Hepatocyte (in vitro differentiated cells): ENCODE results near the gene ZBTB32. TPM values are rescaled to one million over a fixed set of nuclear protein-coding genes. Genes with fewer than 3 reads are reported as not detected.

Experiments used
- DNase-seq: peaks from one replicate; pipeline ENCODE4 v3.0.0-alpha.2; 2016; ENCODE audit warnings: low spot score
- H2AFZ ChIP-seq: fragments of 200-600 bp; sonication (generic); 2 replicates; pipeline ENCODE4 v1.6.0; 2016; ENCODE audit warnings: antibody characterized with exemption, mild to moderate bottlenecking
- H3K27ac ChIP-seq: fragments of 200-600 bp; sonication (generic); 2 replicates; pipeline ENCODE4 v1.5.1; 2016; ENCODE audit warnings: mild to moderate bottlenecking
- H3K27me3 ChIP-seq: fragments of 200-600 bp; sonication (generic); 2 replicates; pipeline ENCODE4 v1.6.1; 2016
- H3K36me3 ChIP-seq: fragments of 200-600 bp; sonication (generic); replicated peaks from 2 replicates; pipeline ENCODE4 v1.5.1; 2016; ENCODE audit warnings: low read depth; ENCODE audit not compliant: insufficient read depth
- H3K4me1 ChIP-seq: fragments of 200-600 bp; sonication (generic); 2 replicates; pipeline ENCODE4 v1.5.1; 2016; ENCODE audit warnings: mild to moderate bottlenecking, moderate library complexity; ENCODE audit not compliant: insufficient read depth
- H3K4me2 ChIP-seq: fragments of 200-600 bp; sonication (generic); 2 replicates; pipeline ENCODE4 v1.6.0; 2016
- H3K4me3 ChIP-seq: fragments of 200-600 bp; sonication (generic); 2 replicates; pipeline ENCODE4 v1.5.1; 2016; ENCODE audit warnings: mild to moderate bottlenecking
- H3K79me2 ChIP-seq: fragments of 200-600 bp; sonication (generic); 2 replicates; pipeline ENCODE4 v1.6.0; 2017; ENCODE audit warnings: mild to moderate bottlenecking
- H3K9me2 ChIP-seq: fragments of 200-600 bp; sonication (generic); replicated peaks from 2 replicates; pipeline ENCODE4 v1.6.0; 2017; ENCODE audit warnings: mild to moderate bottlenecking; ENCODE audit not compliant: insufficient read depth
- H3K9me3 ChIP-seq: fragments of 200-600 bp; sonication (generic); 2 replicates; pipeline ENCODE4 v1.5.1; 2016; ENCODE audit warnings: low read depth, mild to moderate bottlenecking
- H4K20me1 ChIP-seq: fragments of 200-600 bp; sonication (generic); 2 replicates; pipeline ENCODE4 v1.6.0; 2016; ENCODE audit warnings: mild to moderate bottlenecking; ENCODE audit not compliant: insufficient read depth, poor library complexity, severe bottlenecking
- CTCF ChIP-seq: fragments of 200-600 bp; sonication (generic); IDR thresholded peaks from 2 replicates; pipeline ENCODE4 v1.5.1; 2016; ENCODE audit warnings: antibody characterized with exemption, mild to moderate bottlenecking; ENCODE audit not compliant: poor library complexity
- EZH2 ChIP-seq: fragments of 200-600 bp; sonication (generic); IDR thresholded peaks from 2 replicates; pipeline ENCODE4 v1.6.1; 2016; ENCODE audit warnings: antibody characterized with exemption, mild to moderate bottlenecking, borderline replicate concordance
- EZH2phosphoT487 ChIP-seq: fragments of 200-600 bp; sonication (generic); IDR thresholded peaks from one replicate; pipeline ENCODE4 v1.6.1; 2018; ENCODE audit warnings: antibody characterized with exemption, mild to moderate bottlenecking, low read depth, moderate library complexity; ENCODE audit not compliant: unreplicated experiment, severe bottlenecking
- WGBS: methylation state at CpG from one replicate; pipeline ENCODE4 v1.1.6; 2016; ENCODE audit warnings: low lambda C conversion rate; ENCODE audit errors: missing lambda C conversion rate; 5-methylcytosine and 5-hydroxymethylcytosine counted together
- polyA plus RNA-seq: library from polyadenylated mRNA; unstranded; fragments of >200 nt; fragmentation: Nextera tagmentation; extraction: Ambion mirVana; gene quantifications from 2 replicates; pipeline ENCODE4 v1.2.1, GENCODE V29; 2016
- total RNA-seq: library from RNA; depleted of rRNA; stranded (reverse); fragments of >200 nt; gene quantifications from 2 replicates; pipeline ENCODE4 v1.2.3, GENCODE V29; 2014

ZBTB32 gene
- total and polyA plus RNA-seq, 2 experiments from 2014 or later, result 0.11 TPM; not detected in 1

GRCh38 chr19:35695895-35696422 lies 8.4 kb upstream of the ZBTB32 start:
- Histone ChIP-seq H3K27ac (no peak overlapping the region), H3K4me1 (no peaks in the 10 kb centered on the region), H3K79me2 (no peaks in the 10 kb centered on the region), H2AFZ (no peak overlapping the region), H4K20me1 (no peaks in the 10 kb centered on the region), H3K9me2 (no peaks in the 10 kb centered on the region), H3K36me3 (no peaks in the 10 kb centered on the region), H3K4me2 (no peak overlapping the region), H3K27me3 (no peaks in the 10 kb centered on the region), H3K4me3 (no peak overlapping the region), H3K9me3 (no peaks in the 10 kb centered on the region)
- TF ChIP-seq EZH2phosphoT487, result no peak
- no peak for TF ChIP-seq EZH2
- no peak for TF ChIP-seq CTCF
- no peak for DNase-seq
- 94% methylated on average over 2 of the region's 2 CpGs for WGBS

- Histone ChIP-seq H3K9me2 (no peaks in the 10 kb centered on the region), H3K9me3 (no peaks in the 10 kb centered on the region), H3K79me2 (no peaks in the 10 kb centered on the region), H3K27me3 (no peaks in the 10 kb centered on the region), H4K20me1 (no peaks in the 10 kb centered on the region), H3K27ac (no peak overlapping the region), H3K4me3 (no peak overlapping the region), H2AFZ (no peak overlapping the region), H3K4me1 (no peaks in the 10 kb centered on the region), H3K36me3 (no peaks in the 10 kb centered on the region), H3K4me2 (no peak overlapping the region)
- WGBS, result 67% methylated on average over 4 of the region's 4 CpGs
- TF ChIP-seq CTCF (no peak), EZH2phosphoT487 (no peak), EZH2 (no peak)
- no peak for DNase-seq
Measured at GRCh38 chr19:35696835-35697234, 7.5 kb upstream of the ZBTB32 start.

- H3K27me3 ChIP-seq, result peaks cover 3% of the 10 kb centered on the region
- peak overlapping the region; percentile 85 for H3K4me2 ChIP-seq
- TF ChIP-seq EZH2, result no peak
- TF ChIP-seq EZH2phosphoT487, result no peak
- TF ChIP-seq CTCF, result no peak
- DNase-seq, result peak; percentile 96
- H3K79me2 ChIP-seq, result no peaks in the 10 kb centered on the region
- no peaks in the 10 kb centered on the region for H4K20me1 ChIP-seq
- H2AFZ ChIP-seq, result peak overlapping the region; percentile 68
- peaks cover 3% of the 10 kb centered on the region for H3K4me1 ChIP-seq
- under 1% methylated on average over 50 of the region's 50 CpGs for WGBS
- H3K27ac ChIP-seq, result no peak overlapping the region
- no peaks in the 10 kb centered on the region for H3K9me3 ChIP-seq
- no peaks in the 10 kb centered on the region for H3K9me2 ChIP-seq
- no peaks in the 10 kb centered on the region for H3K36me3 ChIP-seq
- peak overlapping the region; percentile 39 for H3K4me3 ChIP-seq
Measured at GRCh38 chr19:35702223-35703012, 1.9 kb upstream of the ZBTB32 start.
